SH-SY5Y (cell line): Measurements from ENCODE around the gene MAP2K3.

ENCODE experiments used
- GATA2 ChIP-seq: IDR thresholded peaks from 2 replicates; pipeline ENCODE4 v1.6.1; 2011; ENCODE audit warnings: mild to moderate bottlenecking, low read depth, low read length
- GATA3 ChIP-seq: IDR thresholded peaks from 2 replicates; pipeline ENCODE4 v1.6.1; 2011; ENCODE audit warnings: low read depth, mild to moderate bottlenecking, low read length, moderate library complexity

GRCh38 chr17:21357696-21358656 lies 73.5 kb downstream of the MAP2K3 start:
- TF ChIP-seq GATA2: no peak
- no peak for TF ChIP-seq GATA3
